Adrenal gland (tissue), 5 donors: ENCODE measurements around the gene TIMM44.

Source experiments
- POLR2A ChIP-seq, 2 donors: fragments of 450-650 bp; IDR thresholded peaks; one replicate each; pipeline ENCODE4 v1.6.1; 2017; ENCODE audit warnings: antibody characterized with exemption in 2 of 2, mild to moderate bottlenecking in 2 of 2, moderate library complexity in 1 of 2
- TF ChIP-seq, protein P1 (sequence below), 6 experiments: fragments of 450-650 bp in 4 of 6; fragments of 200-600 bp in 2 of 6; sonication (generic) in 1 of 6; IDR thresholded peaks; 1 replicate in 5 of 6; 2 replicates in 1 of 6; pipeline versions ENCODE4 v1.5.1 to v1.8.0; 2016 to 2021; ENCODE audit warnings: antibody characterized with exemption in 6 of 6, mild to moderate bottlenecking in 2 of 6, moderate library complexity in 1 of 6
- donor health status: DM: no; HTN: no; CAD: no.

DNA sequence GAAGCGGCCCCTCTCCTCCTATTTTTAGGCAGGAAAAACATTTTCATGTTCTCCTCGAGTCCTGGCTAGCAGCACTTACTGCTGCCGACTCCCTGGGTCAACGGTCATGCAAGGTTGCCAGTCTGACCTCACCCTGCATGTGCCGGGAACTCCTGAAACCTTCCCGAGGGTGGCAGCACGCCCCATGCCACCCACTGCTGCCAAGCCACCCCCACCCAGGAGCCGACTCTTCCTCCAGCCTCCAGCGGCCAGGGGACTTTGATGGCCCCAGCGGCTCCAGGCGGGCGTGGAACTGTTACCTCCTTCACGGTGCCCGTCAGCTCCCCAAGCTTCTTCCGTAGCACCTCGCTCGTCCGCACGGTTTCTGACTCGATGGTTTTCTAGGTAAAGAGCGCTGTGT is 8.7 kb downstream of the TIMM44 start:
- TF ChIP-seq, protein P1, sequence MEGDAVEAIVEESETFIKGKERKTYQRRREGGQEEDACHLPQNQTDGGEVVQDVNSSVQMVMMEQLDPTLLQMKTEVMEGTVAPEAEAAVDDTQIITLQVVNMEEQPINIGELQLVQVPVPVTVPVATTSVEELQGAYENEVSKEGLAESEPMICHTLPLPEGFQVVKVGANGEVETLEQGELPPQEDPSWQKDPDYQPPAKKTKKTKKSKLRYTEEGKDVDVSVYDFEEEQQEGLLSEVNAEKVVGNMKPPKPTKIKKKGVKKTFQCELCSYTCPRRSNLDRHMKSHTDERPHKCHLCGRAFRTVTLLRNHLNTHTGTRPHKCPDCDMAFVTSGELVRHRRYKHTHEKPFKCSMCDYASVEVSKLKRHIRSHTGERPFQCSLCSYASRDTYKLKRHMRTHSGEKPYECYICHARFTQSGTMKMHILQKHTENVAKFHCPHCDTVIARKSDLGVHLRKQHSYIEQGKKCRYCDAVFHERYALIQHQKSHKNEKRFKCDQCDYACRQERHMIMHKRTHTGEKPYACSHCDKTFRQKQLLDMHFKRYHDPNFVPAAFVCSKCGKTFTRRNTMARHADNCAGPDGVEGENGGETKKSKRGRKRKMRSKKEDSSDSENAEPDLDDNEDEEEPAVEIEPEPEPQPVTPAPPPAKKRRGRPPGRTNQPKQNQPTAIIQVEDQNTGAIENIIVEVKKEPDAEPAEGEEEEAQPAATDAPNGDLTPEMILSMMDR (IDR thresholded peaks at IDR 0.05): no peak
- TF ChIP-seq POLR2A (IDR thresholded peaks at IDR 0.05): no peak
